Keratinocyte (primary cell): ENCODE data around the gene ELAVL4. TPM values are rescaled to one million over a fixed set of nuclear protein-coding genes. Genes with fewer than 3 reads are reported as not detected.

Experiments used
- DNase-seq: peaks from one replicate; pipeline ENCODE4 v3.0.0-alpha.2; 2011; ENCODE audit warnings: low read depth, missing footprints, low spot score
- FAIRE-seq: peaks from 2 replicates; lab custom pipeline; 2011; peaks lifted over from hg19 to GRCh38; lab: Jason Lieb, UNC
- H2AFZ ChIP-seq: 2 replicates; pipeline ENCODE4 v1.6.0; 2012; ENCODE audit warnings: low read length, control low read depth, inconsistent platforms; ENCODE audit not compliant: control insufficient read depth
- H3K27ac ChIP-seq: 2 replicates; pipeline ENCODE4 v1.5.1; 2011; ENCODE audit warnings: low read length; ENCODE audit not compliant: control insufficient read depth, insufficient read depth
- H3K27me3 ChIP-seq: 3 replicates; pipeline ENCODE4 v1.6.0; 2011; ENCODE audit warnings: low read length; ENCODE audit not compliant: control insufficient read depth, insufficient read depth; ENCODE audit errors: extremely low read depth
- H3K36me3 ChIP-seq, 2 experiments: 2 replicates in 1 of 2; 3 replicates in 1 of 2; pipeline ENCODE4 v1.5.1; 2011; ENCODE audit warnings: low read length in 2 of 2, mild to moderate bottlenecking in 1 of 2; ENCODE audit not compliant: control insufficient read depth in 2 of 2, insufficient read depth in 2 of 2; ENCODE audit errors: extremely low read depth in 1 of 2
- H3K4me1 ChIP-seq: 3 replicates; pipeline ENCODE4 v1.5.1; 2011; ENCODE audit warnings: low read length; ENCODE audit not compliant: control insufficient read depth, insufficient read depth; ENCODE audit errors: extremely low read depth
- H3K4me2 ChIP-seq: 3 replicates; pipeline ENCODE4 v1.6.0; 2011; ENCODE audit warnings: low read depth, low read length; ENCODE audit not compliant: control insufficient read depth, insufficient read depth; ENCODE audit errors: extremely low read depth
- H3K4me3 ChIP-seq, 3 experiments: fragments of 200-600 bp in 1 of 3; sonication (generic) in 1 of 3; 2 replicates in 2 of 3; 3 replicates in 1 of 3; pipeline ENCODE4 v1.5.1; 2011 to 2016; ENCODE audit warnings: low read length in 3 of 3, mild to moderate bottlenecking in 3 of 3, control low read depth in 2 of 3, inconsistent platforms in 1 of 3, low read depth in 1 of 3, mixed read lengths in 1 of 3, mixed run types in 1 of 3, moderate library complexity in 1 of 3; ENCODE audit not compliant: control insufficient read depth in 2 of 3, insufficient read depth in 2 of 3; ENCODE audit errors: extremely low read depth in 1 of 3
- H3K79me2 ChIP-seq: 2 replicates; pipeline ENCODE4 v1.6.0; 2012; ENCODE audit warnings: low read length; ENCODE audit not compliant: control insufficient read depth, insufficient read depth
- H3K9ac ChIP-seq: 3 replicates; pipeline ENCODE4 v1.6.0; 2011; ENCODE audit warnings: low read length; ENCODE audit not compliant: control insufficient read depth, insufficient read depth; ENCODE audit errors: extremely low read depth
- H3K9me1 ChIP-seq: 3 replicates; pipeline ENCODE4 v1.6.0; 2011; ENCODE audit warnings: low read length; ENCODE audit not compliant: control insufficient read depth, insufficient read depth; ENCODE audit errors: extremely low read depth
- H3K9me3 ChIP-seq: 2 replicates; pipeline ENCODE4 v1.5.1; 2012; ENCODE audit warnings: low read depth, low read length; ENCODE audit not compliant: control insufficient read depth
- H4K20me1 ChIP-seq: 3 replicates; pipeline ENCODE4 v1.6.0; 2011; ENCODE audit warnings: low read length; ENCODE audit not compliant: control insufficient read depth, insufficient read depth; ENCODE audit errors: extremely low read depth
- EZH2 ChIP-seq: IDR thresholded peaks from one replicate; pipeline ENCODE4 v1.6.1; 2012; ENCODE audit warnings: inconsistent platforms, mild to moderate bottlenecking, low read length, moderate library complexity
- dilution Hi-C: fragments of 300-500 bp; cut with MboI; formaldehyde crosslinking; loops from one replicate; pipeline ENCODE4 v1.7.0; 2020; ENCODE audit warnings: low sequenced_read_pairs; ENCODE audit not compliant: extremely low pct_ligation_motif_present
- polyA plus RNA-seq, 5 experiments: library from polyadenylated mRNA; depleted of rRNA in 3 of 5; stranded (reverse) in 3 of 5; stranded (forward) in 1 of 5; unstranded in 1 of 5; fragments of >200 nt; gene quantifications; 1 replicate in 1 of 5; 2 replicates in 3 of 5; 3 replicates in 1 of 5; pipeline versions ENCODE4 v1.2.1 to v1.2.3, GENCODE V29; 2011 to 2012; ENCODE audit warnings: missing spikeins in 2 of 5, low read depth in 1 of 5, low replicate concordance in 1 of 5
- TF ChIP-seq, protein P1 (sequence below), 3 experiments: IDR thresholded peaks in 1 of 3; conservative IDR thresholded peaks in 1 of 3; optimal IDR thresholded peaks in 1 of 3; 2 replicates in 2 of 3; 3 replicates in 1 of 3; pipeline versions ENCODE3 to v1.5.1; 2011; ENCODE audit warnings: low read length in 3 of 3, mild to moderate bottlenecking in 3 of 3, moderate library complexity in 2 of 3, control low read depth in 1 of 3, inconsistent platforms in 1 of 3; ENCODE audit not compliant: insufficient read depth in 2 of 3; ENCODE audit errors: extremely low read depth in 1 of 3

Gene ELAVL4
- polyA plus RNA-seq, 1 donor (not counting 4 experiments of a cell fraction or from before 2014, with no cell fraction given), result not detected

DNA sequence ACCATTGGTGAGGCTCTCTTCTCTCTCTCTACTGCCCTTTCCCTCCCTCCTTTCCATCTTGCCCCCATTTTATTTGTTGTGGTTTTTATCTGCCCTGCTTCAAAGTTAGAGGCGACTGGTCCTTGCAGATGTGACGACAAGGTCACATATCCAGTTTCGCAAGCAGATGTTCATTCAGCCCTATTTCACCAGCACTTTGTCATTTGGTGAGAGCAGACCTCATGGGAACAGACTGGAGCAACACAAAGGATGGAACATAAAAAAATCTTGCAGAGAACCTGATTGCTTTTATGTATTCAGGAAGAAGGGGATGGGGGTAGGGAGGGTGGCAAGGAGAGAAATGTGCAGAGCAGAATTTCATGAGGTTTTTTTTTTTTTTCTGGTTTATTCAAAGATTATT is 84.3 kb downstream of the ELAVL4 start:
- Histone ChIP-seq H3K27me3 (no peaks in the 10 kb centered on the region), H3K79me2 (no peaks in the 10 kb centered on the region), H4K20me1 (no peaks in the 10 kb centered on the region), H3K9me1 (no peaks in the 10 kb centered on the region), H3K27ac (no peak overlapping the region), H2AFZ (no peak overlapping the region), H3K4me2 (no peak overlapping the region), H3K9ac (no peak overlapping the region), H3K36me3 (no peaks in the 10 kb centered on the region), H3K4me1 (no peaks in the 10 kb centered on the region), H3K9me3 (no peaks in the 10 kb centered on the region), H3K4me3 (no peak overlapping the region)
- dilution Hi-C loops, result no loop called here
- TF ChIP-seq EZH2, result no peak
- TF ChIP-seq, protein P1, sequence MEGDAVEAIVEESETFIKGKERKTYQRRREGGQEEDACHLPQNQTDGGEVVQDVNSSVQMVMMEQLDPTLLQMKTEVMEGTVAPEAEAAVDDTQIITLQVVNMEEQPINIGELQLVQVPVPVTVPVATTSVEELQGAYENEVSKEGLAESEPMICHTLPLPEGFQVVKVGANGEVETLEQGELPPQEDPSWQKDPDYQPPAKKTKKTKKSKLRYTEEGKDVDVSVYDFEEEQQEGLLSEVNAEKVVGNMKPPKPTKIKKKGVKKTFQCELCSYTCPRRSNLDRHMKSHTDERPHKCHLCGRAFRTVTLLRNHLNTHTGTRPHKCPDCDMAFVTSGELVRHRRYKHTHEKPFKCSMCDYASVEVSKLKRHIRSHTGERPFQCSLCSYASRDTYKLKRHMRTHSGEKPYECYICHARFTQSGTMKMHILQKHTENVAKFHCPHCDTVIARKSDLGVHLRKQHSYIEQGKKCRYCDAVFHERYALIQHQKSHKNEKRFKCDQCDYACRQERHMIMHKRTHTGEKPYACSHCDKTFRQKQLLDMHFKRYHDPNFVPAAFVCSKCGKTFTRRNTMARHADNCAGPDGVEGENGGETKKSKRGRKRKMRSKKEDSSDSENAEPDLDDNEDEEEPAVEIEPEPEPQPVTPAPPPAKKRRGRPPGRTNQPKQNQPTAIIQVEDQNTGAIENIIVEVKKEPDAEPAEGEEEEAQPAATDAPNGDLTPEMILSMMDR (optimal IDR thresholded peaks at IDR 0.05 in 1 of 3, IDR thresholded peaks at IDR 0.05 in 1 of 3, conservative IDR thresholded peaks at IDR 0.05 in 1 of 3; ENCODE audit: extremely low read depth in 1 of 3, insufficient read depth in 2 of 3, low read length in 3 of 3), result no peak
- no peak for DNase-seq
- no peak for FAIRE-seq

DNA sequence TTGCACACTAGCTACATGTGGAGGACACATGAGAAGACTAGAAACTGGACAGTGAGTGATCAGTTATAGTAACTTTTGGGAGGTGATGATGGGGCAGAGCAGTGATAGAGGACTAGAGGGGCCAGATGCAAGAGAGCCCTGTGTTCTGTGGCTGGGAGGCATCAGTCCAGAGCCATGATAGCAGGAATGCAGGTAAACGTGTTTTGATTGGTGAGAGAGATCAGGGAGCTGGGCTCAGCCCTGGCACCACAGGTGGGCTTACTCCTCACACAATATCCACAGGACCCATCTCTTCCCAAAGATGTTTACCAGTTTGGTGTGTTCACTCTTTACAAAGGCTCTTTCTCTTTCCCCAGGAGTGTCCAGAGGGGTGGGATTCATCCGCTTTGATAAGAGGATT is 86.5 kb downstream of the ELAVL4 start:
- no peaks in the 10 kb centered on the region for H3K79me2 ChIP-seq
- no peak overlapping the region for H2AFZ ChIP-seq
- no peaks in the 10 kb centered on the region for H3K27me3 ChIP-seq
- no peaks in the 10 kb centered on the region for H4K20me1 ChIP-seq
- no peaks in the 10 kb centered on the region for H3K9me3 ChIP-seq
- FAIRE-seq, result no peak
- H3K9me1 ChIP-seq, result no peaks in the 10 kb centered on the region
- H3K27ac ChIP-seq, result no peak overlapping the region
- no peak for TF ChIP-seq EZH2
- TF ChIP-seq, protein P1 (optimal IDR thresholded peaks at IDR 0.05 in 1 of 3, IDR thresholded peaks at IDR 0.05 in 1 of 3, conservative IDR thresholded peaks at IDR 0.05 in 1 of 3; ENCODE audit: extremely low read depth in 1 of 3, insufficient read depth in 2 of 3, low read length in 3 of 3), result no peak
- H3K4me1 ChIP-seq, result no peaks in the 10 kb centered on the region
- H3K4me2 ChIP-seq, result no peak overlapping the region
- H3K4me3 ChIP-seq, result no peak overlapping the region
- dilution Hi-C loops, result no loop called here
- DNase-seq, result no peak
- no peaks in the 10 kb centered on the region for H3K36me3 ChIP-seq
- H3K9ac ChIP-seq, result no peak overlapping the region
